Activated T-cell treated with anti-CD3 and anti-CD28 coated beads for 48 hours (primary cell): ENCODE data around the gene RAI14.

Experiments used
- DNase-seq: peaks from one replicate; pipeline ENCODE4 v3.0.0-alpha.2; 2020; ENCODE audit warnings: low read depth

RAI14 gene

DNA sequence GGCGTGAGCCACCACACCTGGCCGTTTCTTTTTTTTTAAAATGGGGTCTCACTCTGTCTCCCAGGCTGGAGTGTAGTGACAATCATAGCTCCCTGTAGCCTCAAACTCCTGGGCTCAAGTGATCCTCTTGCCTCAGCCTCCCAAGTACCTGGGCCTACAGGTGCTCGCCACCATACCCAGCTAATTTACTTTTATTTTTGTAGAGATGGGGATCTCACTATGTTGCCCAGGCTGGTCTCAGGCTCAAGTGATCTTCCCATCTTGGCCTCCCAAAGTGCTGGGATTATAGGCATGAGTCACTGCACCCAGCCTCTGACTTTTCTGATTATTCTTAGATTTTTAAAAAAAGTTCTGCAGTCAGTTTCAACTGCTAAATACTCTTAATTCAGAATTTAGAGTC is 21.3 kb downstream of the RAI14 start:
- DNase-seq: no peak

DNA sequence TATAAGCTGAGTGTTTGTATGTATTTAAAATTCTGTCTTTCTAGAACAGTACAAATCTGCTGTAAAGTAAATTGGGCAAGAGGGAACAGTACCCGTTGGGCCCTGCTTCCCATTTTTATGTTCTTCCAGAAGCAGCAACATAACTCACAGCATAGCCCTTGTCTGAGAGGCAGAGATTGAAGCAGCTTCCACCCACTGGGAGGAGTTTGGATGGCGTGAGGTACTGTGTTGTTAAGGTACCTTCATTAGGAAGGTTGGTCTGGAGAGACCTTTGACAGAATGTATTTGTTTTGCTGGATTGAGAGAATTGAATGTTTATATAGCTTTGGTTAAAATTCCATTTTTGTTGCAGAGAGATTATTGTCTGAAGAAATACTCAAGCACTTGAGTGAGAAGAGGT is 24.8 kb downstream of the RAI14 start:
- no peak for DNase-seq

- no peak for DNase-seq
These were observed 26.9 kb downstream of the RAI14 start for GRCh38 chr5:34682926-34683623.

DNA sequence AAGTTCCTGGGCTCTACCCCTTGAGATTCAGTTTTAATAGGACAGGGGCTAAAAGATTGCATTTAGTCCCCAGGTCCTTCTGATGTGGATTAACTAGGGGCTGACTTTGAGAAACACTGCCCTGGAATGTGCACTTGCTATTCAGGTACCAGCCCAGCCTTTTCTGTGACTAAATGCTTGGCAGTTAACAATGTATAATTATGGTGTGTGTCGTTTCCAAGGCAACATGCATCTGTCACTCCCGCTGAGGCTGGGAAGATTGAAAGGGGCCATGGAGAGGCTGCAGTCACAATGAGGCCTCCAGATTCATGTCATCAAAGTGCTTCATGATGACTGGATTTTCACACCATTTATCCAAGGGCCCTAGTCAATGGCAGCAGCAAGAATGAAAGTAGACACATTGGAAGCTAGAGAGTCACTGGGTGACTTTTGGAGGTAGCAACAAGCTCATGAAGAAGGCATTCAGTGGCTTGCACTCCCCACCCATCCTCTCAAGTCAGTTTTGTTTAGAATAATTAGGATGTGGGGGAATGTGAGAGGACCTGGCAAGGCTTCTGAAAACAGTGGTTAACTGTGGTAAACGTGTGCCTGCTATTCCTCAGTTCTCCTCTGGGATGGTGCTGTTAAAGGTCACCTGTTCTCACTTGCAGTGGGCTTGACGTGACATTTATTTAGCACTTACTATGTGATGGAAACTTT is 28.3 kb downstream of the RAI14 start:
- no peak for DNase-seq

DNA sequence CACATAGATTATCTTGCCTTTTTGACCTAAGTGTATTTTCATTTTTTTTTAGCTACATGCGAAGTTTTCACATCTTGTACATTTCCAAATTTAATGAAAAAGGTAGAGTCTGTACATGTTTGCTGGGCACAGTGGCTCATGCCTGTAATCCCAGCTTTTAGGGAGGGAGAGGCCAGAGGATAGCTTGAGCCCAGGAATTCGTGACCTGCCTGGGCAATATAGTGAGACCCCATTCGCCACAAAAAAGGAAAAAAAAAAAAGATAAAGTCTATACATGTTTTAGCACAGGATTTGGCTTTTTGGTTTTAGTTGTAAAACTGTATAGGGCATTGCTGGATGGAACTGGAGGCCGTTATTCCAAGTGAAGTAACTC is 28.8 kb downstream of the RAI14 start:
- DNase-seq: no peak

- DNase-seq: no peak
These were observed 29.5 kb downstream of the RAI14 start for GRCh38 chr5:34685485-34686165.

DNA sequence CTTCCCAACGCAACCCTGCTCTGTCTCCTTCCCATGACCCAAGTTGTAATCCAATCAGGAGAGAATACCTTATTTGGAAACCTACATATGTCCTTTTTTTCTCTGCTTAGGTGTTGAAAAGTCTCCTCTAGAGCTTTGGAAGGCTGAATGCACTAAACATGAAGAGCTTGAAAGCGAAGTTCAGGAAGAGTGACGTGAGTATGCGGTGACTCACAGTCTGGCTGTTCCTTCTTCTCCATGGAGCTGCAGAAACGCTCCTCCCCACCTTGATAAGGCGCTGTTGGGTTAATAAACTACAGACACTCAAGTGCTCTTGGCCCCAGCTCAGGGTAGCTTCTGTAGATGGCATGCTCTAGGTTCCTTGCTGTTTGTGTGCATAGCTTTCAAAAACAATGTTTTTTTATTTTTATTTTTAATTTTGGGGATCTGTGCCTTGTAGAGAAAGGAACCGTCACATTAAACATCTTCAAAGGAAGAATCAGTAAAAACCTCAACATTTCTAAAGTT is 30.7 kb downstream of the RAI14 start:
- no peak for DNase-seq

- DNase-seq: no peak
These were observed 31.3 kb downstream of the RAI14 start for GRCh38 chr5:34687269-34688011.

- no peak for DNase-seq
These were observed 32.1 kb downstream of the RAI14 start for GRCh38 chr5:34688015-34688810.

- no peak for DNase-seq
These were observed 34.2 kb downstream of the RAI14 start for GRCh38 chr5:34690301-34690700.

GRCh38 chr5:34690898-34691297 is 34.8 kb downstream of the RAI14 start:
- no peak for DNase-seq

- no peak for DNase-seq
These were observed 35.2 kb downstream of the RAI14 start for GRCh38 chr5:34691326-34691725.

GRCh38 chr5:34692786-34693185 is 36.7 kb downstream of the RAI14 start:
- no peak for DNase-seq

DNA sequence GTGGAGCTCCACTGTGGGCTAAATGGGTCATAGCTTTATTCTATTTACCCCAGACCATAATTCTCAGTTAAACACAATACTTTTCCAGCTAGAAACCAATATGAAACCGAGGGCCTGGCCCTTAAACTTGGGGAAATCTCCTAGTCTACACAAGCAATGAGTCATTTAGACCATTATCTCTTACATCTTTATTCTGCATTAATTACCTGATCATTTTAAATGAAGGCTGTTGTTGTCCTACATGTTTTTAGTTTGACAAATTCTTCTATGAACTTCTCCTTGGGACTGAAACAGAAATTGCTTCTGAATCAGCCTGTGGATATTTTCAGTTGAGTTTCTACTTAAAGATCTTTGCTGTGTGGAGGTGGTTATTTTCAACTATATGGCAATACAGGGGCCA is 37.9 kb downstream of the RAI14 start:
- no peak for DNase-seq

DNA sequence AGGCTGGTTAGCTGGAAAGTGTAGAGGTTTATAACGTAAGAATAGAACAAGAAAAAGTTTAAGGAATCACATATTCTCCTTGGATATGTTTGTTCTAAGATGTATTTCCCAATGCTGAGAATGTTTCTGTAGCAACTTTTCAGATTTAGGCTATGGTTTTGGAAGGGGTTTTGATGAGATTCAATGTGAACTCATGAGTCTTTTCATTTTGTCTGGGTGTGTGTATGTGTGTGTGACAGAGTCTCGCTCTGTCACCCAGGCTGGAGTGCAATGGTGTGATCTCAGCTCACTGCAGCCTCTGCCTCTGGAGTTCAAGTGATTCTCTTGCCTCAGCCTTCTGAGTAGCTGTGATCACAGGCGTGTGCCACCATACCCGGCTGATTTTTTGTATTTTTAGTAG is 38.6 kb downstream of the RAI14 start:
- DNase-seq: no peak

DNA sequence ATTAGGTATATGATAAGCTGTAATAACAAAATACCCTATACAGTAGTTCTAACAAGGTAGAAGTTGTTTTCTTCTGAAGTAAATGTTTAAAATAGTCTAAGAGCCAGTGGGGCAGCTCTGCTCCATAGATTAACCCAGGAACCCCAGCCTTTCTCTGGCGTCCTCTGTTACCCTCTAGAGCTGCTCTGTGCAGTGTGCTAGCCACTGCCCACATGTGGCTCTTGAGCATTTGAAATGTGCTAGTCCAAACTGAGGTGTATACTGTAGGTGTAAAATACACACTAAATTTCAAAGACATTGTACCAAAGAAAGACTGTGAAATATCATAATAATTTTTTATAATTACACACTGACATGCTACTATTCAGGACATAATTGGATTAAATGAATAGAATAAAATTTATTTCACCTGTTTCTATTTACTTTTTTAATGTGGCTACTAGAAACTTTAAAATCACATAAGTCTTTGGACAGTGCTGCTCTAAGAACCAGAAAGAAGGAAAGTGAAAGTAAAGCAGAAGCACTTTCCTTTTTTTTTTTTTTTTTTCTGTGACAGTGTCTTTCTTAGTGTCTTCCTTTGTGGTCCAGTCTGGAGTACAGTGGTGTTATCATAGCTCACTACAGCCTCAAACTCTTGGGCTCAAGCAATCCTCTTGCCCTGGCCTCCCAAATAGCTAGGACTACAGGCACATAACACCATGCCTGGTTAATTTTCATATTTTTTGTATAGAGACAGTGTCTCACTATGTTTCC is 39.3 kb downstream of the RAI14 start:
- no peak for DNase-seq

- no peak for DNase-seq
These were observed 41.4 kb downstream of the RAI14 start for GRCh38 chr5:34697308-34698108.

DNA sequence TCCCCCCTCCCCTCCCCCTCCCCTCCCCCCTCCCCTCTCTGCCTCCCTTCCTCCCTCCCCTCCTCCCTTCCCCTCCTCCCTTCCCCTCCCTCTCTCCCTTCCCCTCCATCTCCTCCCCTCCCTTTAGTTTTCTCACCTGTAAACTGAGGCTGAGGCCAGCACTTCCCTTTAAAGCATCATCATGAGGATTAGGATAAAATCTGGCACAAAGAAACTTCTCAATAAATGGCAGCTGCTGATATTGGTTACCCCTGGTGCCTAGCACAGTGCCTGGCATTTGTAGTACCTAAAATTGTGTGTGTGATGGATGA is 41.9 kb downstream of the RAI14 start:
- no peak for DNase-seq

DNA sequence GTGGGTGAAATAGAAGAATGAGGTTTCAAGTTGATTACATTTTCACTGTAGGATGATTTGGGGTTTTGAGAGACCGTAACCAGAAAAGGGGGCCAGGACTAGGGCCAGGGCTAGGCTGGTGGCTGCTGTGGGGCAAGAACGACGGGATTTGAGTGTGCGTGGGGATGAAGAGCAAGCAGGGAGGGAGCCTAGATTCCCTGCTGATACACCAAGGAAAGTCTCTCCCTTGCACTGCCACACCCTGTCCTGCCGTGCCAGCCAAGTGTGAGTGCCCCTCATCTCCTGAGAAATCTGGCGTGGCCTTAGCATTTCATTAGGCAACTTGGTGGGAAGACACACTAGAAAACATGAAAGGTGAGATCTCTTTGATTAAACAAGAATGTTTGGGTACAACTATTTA is 42.6 kb downstream of the RAI14 start:
- DNase-seq: no peak
